GM12891 (cell line): ENCODE data around the gene PISD.
"Not testable (repeated sequence)": the region's sequence is repeated elsewhere in the genome, so short reads cannot be mapped to it uniquely, and the experiment has no call there.

Experiments used
- POLR2A ChIP-seq: IDR thresholded peaks from 2 replicates; pipeline ENCODE4 v1.6.1; 2011; ENCODE audit warnings: low read depth, low read length, control low read depth
- POLR2AphosphoS5 ChIP-seq: IDR thresholded peaks from 2 replicates; pipeline ENCODE4 v1.6.1; 2011; ENCODE audit warnings: low read depth, low read length, control low read depth
- SPI1 ChIP-seq: IDR thresholded peaks from 2 replicates; pipeline ENCODE4 v1.6.1; 2011; ENCODE audit warnings: low read depth, low read length, control low read depth
- TAF1 ChIP-seq: IDR thresholded peaks from 2 replicates; pipeline ENCODE4 v1.6.1; 2011; ENCODE audit warnings: low read depth, low read length, control low read depth

DNA sequence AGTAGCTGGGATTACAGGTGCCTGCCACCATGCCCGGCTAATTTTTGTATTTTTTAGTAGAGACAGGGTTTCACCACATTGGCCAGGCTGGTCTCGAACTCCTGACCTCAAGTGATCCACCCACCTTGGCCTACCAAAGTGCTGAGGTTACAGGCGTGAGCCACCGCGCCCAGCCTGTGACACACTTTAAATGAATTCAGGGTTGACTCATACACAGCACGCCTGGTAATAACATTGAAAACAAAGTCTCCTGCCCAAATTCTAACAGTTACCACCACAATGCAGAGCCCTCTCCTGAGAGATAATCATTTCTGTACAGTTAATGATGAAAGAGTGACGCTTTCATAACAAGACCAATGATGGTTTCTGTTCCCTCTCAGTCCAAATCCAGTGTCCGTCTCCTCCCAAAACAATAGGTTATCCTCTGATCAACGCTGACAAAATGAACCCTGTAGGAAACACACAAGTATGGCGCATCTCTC lies 1.1 kb downstream of the PISD start:
- not testable (repeated sequence) for TF ChIP-seq POLR2A, POLR2AphosphoS5, TAF1
- TF ChIP-seq SPI1 = peak; percentile 82
